HG03097 (cell line): ENCODE data around the gene CPT1C.

Source experiments
- ATAC-seq: cut with Tn5 transposase; IDR thresholded peaks from one replicate; pipeline ENCODE4 v1.9.1; 2021; ENCODE audit not compliant: unreplicated experiment, low FRiP score

The CPT1C gene

DNA sequence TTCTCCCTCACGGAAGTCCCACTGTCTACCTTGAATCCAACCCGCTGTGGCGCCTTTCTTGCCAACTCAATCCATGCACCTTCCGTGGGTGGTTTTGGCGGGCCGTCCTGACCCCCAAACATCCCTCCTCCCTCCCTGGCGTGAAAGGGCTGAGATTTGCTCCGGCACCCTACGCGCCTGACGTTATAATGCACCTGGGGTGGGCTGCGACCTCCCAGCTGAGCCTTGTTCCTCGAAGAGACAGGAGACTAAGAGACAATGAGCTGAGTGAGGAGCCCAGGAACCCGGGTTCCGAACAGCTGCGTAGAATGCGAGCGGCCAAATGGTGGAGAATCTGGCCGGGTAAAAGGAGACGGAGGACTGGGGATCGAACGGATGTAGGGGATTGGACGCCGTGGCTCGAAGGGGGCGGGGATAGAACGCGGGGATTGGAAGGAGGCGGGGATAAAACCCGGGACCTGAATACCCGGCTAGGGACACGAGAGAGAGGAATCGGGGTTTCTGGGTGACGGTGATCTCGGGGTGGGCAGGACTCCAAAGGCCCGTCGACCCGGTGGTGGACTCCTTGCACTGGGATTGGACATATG lies at the start of gene CPT1C:
Gene CPT1C (plus strand): TSS at position 461 of the 587 bp plus-strand sequence. CDS start 1,137 bp downstream, outside the sequence.
- no peak for ATAC-seq

GRCh38 chr19:49641688-49642491 lies 49.0 kb upstream of the CPT1C start, which contains the start of gene SCAF1:
Gene SCAF1, plus strand, starts transcription at chr19:49642209. Its CDS starts 2,818 bp downstream, at chr19:49645027.
- peak; percentile 58 for ATAC-seq

DNA sequence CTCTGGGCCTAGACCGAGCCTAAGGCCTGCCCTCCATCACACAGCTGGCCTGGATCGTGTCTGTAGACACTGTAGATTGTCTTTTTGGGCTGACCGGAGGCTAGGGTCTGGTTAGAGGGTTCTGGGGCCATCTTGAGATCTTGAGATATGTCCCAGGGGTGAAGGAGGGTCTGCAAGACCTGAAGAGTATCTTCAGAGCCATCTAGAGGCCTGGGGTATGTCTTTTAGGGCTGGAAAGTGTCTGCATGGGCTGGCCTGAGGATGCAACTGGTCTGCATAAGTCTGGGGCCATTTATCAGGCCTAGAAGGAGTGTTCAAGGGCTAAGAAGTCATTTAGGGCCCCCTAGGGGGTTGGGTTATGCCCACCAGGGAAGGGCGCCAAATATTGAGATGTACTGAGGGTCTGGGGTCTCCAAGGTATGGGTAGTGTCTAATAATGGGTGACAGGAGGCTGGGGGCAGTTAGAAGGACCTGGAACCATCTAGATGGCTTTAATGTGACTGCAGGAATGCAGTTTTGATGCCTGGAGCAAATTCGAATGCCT lies 48.4 kb upstream of the CPT1C start:
- no peak for ATAC-seq

DNA sequence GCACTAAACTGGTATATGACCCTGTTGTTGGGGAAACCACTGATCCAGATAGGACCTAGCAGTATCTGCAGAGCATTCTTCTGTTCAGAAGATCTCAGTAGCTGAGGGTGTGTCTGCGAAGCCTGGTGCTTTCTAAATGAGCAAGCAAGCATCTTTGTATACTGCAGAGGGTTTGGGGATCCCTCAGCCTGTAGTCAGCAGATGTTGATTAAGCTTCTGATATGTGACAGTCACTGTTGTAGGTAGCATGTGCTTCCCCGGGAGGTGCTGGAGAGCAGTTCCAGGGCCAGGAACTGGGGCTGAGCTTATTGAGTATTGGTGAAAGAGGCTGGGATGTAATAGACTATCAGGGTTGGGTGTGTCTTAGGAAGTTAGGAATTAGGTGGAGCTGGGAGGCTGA lies 47.5 kb upstream of the CPT1C start:
- ATAC-seq = no peak

GRCh38 chr19:49645592-49645991 lies 45.3 kb upstream of the CPT1C start:
- ATAC-seq = no peak

- ATAC-seq = no peak
Measured at GRCh38 chr19:49645995-49646394, 44.9 kb upstream of the CPT1C start.

- ATAC-seq = no peak
Measured at GRCh38 chr19:49646586-49646985, 44.3 kb upstream of the CPT1C start.

GRCh38 chr19:49651029-49651819 lies 39.7 kb upstream of the CPT1C start:
- ATAC-seq = no peak

- ATAC-seq = no peak
Measured at GRCh38 chr19:49651820-49652550, 38.9 kb upstream of the CPT1C start.

GRCh38 chr19:49652551-49653465 lies 38.1 kb upstream of the CPT1C start:
- no peak for ATAC-seq

DNA sequence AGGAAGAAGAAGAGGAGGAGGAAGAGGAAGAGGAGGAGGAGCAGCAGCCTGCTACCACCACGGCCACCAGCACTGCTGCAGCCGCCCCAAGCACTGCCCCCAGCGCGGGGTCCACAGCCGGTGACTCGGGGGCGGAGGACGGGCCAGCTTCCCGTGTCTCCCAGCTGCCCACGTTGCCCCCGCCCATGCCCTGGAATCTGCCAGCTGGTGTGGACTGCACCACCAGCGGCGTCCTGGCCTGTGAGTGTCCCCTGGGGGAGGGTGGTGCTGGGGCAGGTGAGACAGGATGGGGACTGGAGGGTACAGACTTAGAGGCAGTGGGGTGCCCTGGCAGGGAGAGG lies 37.5 kb upstream of the CPT1C start:
- no peak for ATAC-seq

- ATAC-seq = no peak
Measured at GRCh38 chr19:49654581-49654980, 36.3 kb upstream of the CPT1C start.

DNA sequence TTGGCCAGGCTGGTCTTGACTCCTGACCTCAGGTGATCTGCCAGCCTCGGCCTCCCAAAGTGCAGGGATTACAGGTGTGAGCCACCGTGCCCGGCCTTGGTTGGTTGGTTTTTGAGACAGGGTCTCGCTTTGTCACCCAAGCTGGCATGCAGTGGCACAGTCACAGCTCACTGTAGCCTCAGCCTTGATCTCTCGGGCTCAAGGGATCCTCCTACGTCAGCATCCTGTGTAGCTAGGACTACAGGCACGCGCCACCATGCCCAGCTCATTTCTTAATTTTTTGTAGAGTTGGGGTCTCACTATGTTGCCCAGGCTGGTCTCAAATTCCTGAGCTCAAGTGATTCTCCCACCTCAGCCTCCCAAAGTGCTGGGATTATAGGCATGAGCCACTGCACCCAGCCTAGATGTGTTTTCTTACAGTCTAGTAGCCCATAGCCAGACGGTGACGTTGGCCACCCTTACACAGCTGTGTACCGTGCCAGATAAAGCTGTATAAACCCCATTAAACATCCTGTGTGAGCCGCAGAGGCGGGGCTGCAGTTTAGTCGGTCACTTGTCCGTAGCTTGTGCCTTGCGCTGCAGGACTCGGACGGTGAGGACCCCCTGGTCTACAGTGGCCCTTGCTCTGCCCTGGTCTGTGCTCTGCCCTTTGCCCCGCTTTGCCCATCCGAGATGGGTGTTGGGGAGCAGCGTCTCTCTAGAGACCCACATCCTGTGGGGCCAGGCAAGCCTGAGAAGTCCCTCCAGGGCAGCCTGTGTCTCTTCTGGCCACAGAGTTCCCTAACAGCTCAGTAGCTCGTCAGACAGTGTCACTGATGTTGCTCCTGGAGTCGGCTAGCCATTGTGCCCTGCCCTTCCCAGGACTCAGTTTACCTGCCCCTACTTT lies 35.1 kb upstream of the CPT1C start:
- no peak for ATAC-seq

- no peak for ATAC-seq
Measured at GRCh38 chr19:49656456-49657109, 34.3 kb upstream of the CPT1C start.

DNA sequence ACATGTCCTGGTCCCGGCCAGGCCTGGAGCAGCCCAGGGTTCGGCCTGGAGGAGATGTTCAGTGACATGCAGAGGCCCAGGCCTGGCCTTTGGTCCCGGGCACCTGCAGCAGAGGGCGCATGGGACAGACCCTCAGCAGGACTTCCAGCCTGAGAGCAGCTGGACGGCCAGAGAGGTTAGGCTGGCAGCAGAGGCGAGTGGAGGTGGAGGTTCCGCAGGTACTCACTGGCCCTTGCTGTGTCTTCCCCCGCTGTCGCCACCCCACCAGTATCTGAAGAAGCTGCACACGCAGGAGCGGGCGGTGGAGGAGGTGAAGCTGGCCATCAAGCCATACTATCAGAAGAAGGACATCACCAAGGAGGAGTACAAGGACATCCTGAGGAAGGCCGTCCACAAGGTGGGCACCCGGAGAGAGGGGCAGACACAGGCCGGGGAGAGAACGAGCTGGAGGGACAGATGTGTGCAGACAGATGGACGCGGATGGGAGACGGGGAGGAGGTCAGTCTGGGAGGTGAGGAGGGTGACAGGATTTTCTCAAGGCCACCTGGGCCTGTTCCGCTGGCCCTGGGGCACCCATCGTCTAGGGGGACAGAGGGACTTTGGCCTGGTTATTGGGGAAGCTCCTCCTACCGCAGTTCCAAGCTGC lies 33.3 kb upstream of the CPT1C start:
- no peak for ATAC-seq

DNA sequence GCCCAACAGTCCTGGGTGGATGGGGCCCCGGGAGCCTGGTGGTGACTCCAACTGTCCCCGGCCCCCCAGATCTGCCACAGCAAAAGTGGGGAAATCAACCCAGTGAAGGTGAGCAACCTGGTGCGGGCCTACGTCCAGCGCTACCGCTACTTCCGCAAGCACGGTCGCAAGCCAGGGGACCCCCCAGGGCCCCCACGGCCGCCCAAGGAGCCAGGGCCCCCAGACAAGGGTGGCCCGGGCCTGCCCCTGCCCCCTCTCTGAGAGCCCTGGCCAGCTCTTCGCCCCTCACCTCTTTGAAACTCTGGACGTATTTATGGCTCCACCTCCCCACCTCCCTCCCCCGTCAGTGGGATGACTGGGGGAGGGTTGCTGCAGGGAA lies 32.8 kb upstream of the CPT1C start:
- ATAC-seq = no peak

- ATAC-seq = no peak
Measured at GRCh38 chr19:49658566-49659442, 32.1 kb upstream of the CPT1C start.
